Type B pancreatic cell (in vitro differentiated cells): ENCODE measurements around the gene SSPN. TPM values are rescaled to one million over a fixed set of nuclear protein-coding genes. Genes with fewer than 3 reads are reported as not detected.

ENCODE experiments used
- DNase-seq: peaks from one replicate; pipeline ENCODE4 v3.0.0; 2021; ENCODE audit warnings: mixed read lengths; ENCODE audit not compliant: unreplicated experiment; ENCODE audit errors: extremely low spot score
- H3K27ac Mint-ChIP-seq: 2 replicates; pipeline ENCODE4 v1.8.0; 2021; ENCODE audit warnings: mild to moderate bottlenecking, mixed read lengths
- H3K27me3 Mint-ChIP-seq: 2 replicates; pipeline ENCODE4 v1.8.0; 2021; ENCODE audit warnings: mixed read lengths
- H3K36me3 Mint-ChIP-seq: 2 replicates; pipeline ENCODE4 v1.8.0; 2021; ENCODE audit warnings: mixed read lengths
- H3K4me1 Mint-ChIP-seq: one replicate; pipeline ENCODE4 v1.8.0; 2021; ENCODE audit warnings: mixed read lengths; ENCODE audit not compliant: unreplicated experiment
- H3K4me3 Mint-ChIP-seq: 2 replicates; pipeline ENCODE4 v1.8.0; 2021; ENCODE audit warnings: mild to moderate bottlenecking, mixed read lengths
- H3K9me3 Mint-ChIP-seq: 2 replicates; pipeline ENCODE4 v1.8.0; 2021; ENCODE audit warnings: mixed read lengths
- CTCF ChIP-seq: fragments of 200-600 bp; sonication (generic); conservative IDR thresholded peaks from 2 replicates; pipeline ENCODE4 v1.5.0; 2021; ENCODE audit warnings: antibody characterized with exemption, mild to moderate bottlenecking
- total RNA-seq: library from RNA; stranded (reverse); gene quantifications from 2 replicates; pipeline ENCODE4 v1.2.1, GENCODE V29; 2021; ENCODE audit warnings: low replicate concordance

The SSPN gene
- total RNA-seq, 1 donor from 2014 or later: 11.3 TPM

- TF ChIP-seq CTCF: no peak
- Mint-ChIP-seq H3K36me3 (peaks cover 4% of the 10 kb centered on the region), H3K9me3 (peaks cover 4% of the 10 kb centered on the region), H3K27ac (no peak overlapping the region), H3K4me3 (no peak overlapping the region), H3K27me3 (peaks cover 38% of the 10 kb centered on the region), H3K4me1 (no peaks in the 10 kb centered on the region)
- DNase-seq: no peak
Observed at GRCh38 chr12:26205298-26205697, 9.9 kb downstream of the SSPN start.

GRCh38 chr12:26205941-26206340 lies 10.6 kb downstream of the SSPN start:
- DNase-seq: no peak
- Mint-ChIP-seq H3K4me1 (no peaks in the 10 kb centered on the region), H3K27ac (no peak overlapping the region), H3K4me3 (no peak overlapping the region), H3K9me3 (peaks cover 4% of the 10 kb centered on the region), H3K36me3 (peaks cover 4% of the 10 kb centered on the region), H3K27me3 (peaks cover 41% of the 10 kb centered on the region)
- no peak for TF ChIP-seq CTCF

GRCh38 chr12:26211331-26211730 lies 16.0 kb downstream of the SSPN start:
- TF ChIP-seq CTCF: no peak
- Mint-ChIP-seq H3K9me3 (no peaks in the 10 kb centered on the region), H3K27ac (no peak overlapping the region), H3K27me3 (peaks cover 38% of the 10 kb centered on the region), H3K4me1 (no peaks in the 10 kb centered on the region), H3K4me3 (no peak overlapping the region), H3K36me3 (no peaks in the 10 kb centered on the region)
- DNase-seq: no peak

GRCh38 chr12:26212396-26212795 lies 17.0 kb downstream of the SSPN start:
- Mint-ChIP-seq H3K27ac (no peak overlapping the region), H3K9me3 (no peaks in the 10 kb centered on the region), H3K36me3 (no peaks in the 10 kb centered on the region), H3K27me3 (peaks cover 36% of the 10 kb centered on the region), H3K4me3 (no peak overlapping the region), H3K4me1 (no peaks in the 10 kb centered on the region)
- no peak for DNase-seq
- no peak for TF ChIP-seq CTCF

- H3K4me1 Mint-ChIP-seq: no peaks in the 10 kb centered on the region
- H3K27ac Mint-ChIP-seq: no peak overlapping the region
- peaks cover 36% of the 10 kb centered on the region for H3K27me3 Mint-ChIP-seq
- DNase-seq: no peak
- no peak for TF ChIP-seq CTCF
- no peaks in the 10 kb centered on the region for H3K9me3 Mint-ChIP-seq
- no peak overlapping the region for H3K4me3 Mint-ChIP-seq
- H3K36me3 Mint-ChIP-seq: no peaks in the 10 kb centered on the region
Observed at GRCh38 chr12:26212988-26213387, 17.6 kb downstream of the SSPN start.

- H3K27me3 Mint-ChIP-seq: peaks cover 33% of the 10 kb centered on the region
- H3K4me3 Mint-ChIP-seq: no peak overlapping the region
- no peak overlapping the region for H3K27ac Mint-ChIP-seq
- no peak for DNase-seq
- H3K36me3 Mint-ChIP-seq: peaks cover 4% of the 10 kb centered on the region
- no peaks in the 10 kb centered on the region for H3K9me3 Mint-ChIP-seq
- no peak for TF ChIP-seq CTCF
- H3K4me1 Mint-ChIP-seq: no peaks in the 10 kb centered on the region
Observed at GRCh38 chr12:26214121-26214520, 18.7 kb downstream of the SSPN start.
